HEK293 (cell line): Measurements from ENCODE around the gene FGD3.

Experiments used
- CTCF ChIA-PET: fragments of 350-600 bp; formaldehyde crosslinking; extraction: SDS; loops from one replicate; lab custom pipeline; 2021; ENCODE audit warnings: antibody characterized with exemption; lab: Yijun Ruan, JAX
- POLR2A ChIA-PET: fragments of 300-600 bp; formaldehyde crosslinking; extraction: SDS; loops from one replicate; lab custom pipeline; 2020; ENCODE audit warnings: antibody characterized with exemption, inconsistent platforms; lab: Yijun Ruan, JAX
- H3K27ac ChIP-seq: fragments of 200-500 bp; sonication (Bioruptor generic); 2 replicates; pipeline ENCODE4 v1.5.1; 2014; ENCODE audit warnings: low read depth, low read length, control low read depth, inconsistent platforms; ENCODE audit errors: extremely low read depth
- H3K36me3 ChIP-seq, 2 experiments: fragments of 200-500 bp in 1 of 2; sonication (Bioruptor generic) in 1 of 2; 1 replicate in 1 of 2; 2 replicates in 1 of 2; pipeline ENCODE4 v1.5.1; 2014 to 2017; ENCODE audit warnings: inconsistent platforms in 2 of 2, low read length in 2 of 2; ENCODE audit not compliant: control insufficient read depth in 2 of 2, insufficient read depth in 1 of 2
- H3K4me1 ChIP-seq: fragments of 200-500 bp; sonication (Bioruptor generic); 2 replicates; pipeline ENCODE4 v1.5.1; 2014; ENCODE audit warnings: mild to moderate bottlenecking, low read length, inconsistent platforms; ENCODE audit not compliant: control insufficient read depth, insufficient read depth
- H3K4me3 ChIP-seq: 2 replicates; pipeline ENCODE4 v1.5.1; 2011; ENCODE audit warnings: low read depth, mild to moderate bottlenecking, control low read depth, low read length, moderate library complexity
- H3K9me3 ChIP-seq: fragments of 200-500 bp; sonication (Bioruptor generic); 2 replicates; pipeline ENCODE4 v1.5.1; 2014; ENCODE audit warnings: low read depth, low read length, inconsistent platforms; ENCODE audit not compliant: control insufficient read depth, insufficient read depth
- GLIS1 ChIP-seq: fragments of 450-650 bp; formaldehyde crosslinking; IDR thresholded peaks from 2 replicates; pipeline ENCODE4 v1.5.1; 2016; ENCODE audit warnings: missing biosample characterization, missing genetic modification characterization
- HOXC10 ChIP-seq: sonication (generic); formaldehyde crosslinking; IDR thresholded peaks from 2 replicates; pipeline ENCODE4 v1.8.1; 2023; ENCODE audit warnings: mild to moderate bottlenecking, missing genetic modification reagents
- KLF16 ChIP-seq: fragments of 450-650 bp; formaldehyde crosslinking; IDR thresholded peaks from 2 replicates; pipeline ENCODE4 v1.5.1; 2017; ENCODE audit warnings: missing biosample characterization, missing genetic modification characterization
- MEIS1 ChIP-seq: sonication (generic); formaldehyde crosslinking; IDR thresholded peaks from 2 replicates; pipeline ENCODE4 v1.8.1; 2022; ENCODE audit warnings: missing genetic modification reagents, mild to moderate bottlenecking, borderline replicate concordance
- MYNN ChIP-seq: fragments of 450-650 bp; formaldehyde crosslinking; IDR thresholded peaks from 2 replicates; pipeline ENCODE4 v1.5.1; 2016; ENCODE audit warnings: missing biosample characterization, missing genetic modification characterization, borderline replicate concordance
- PBX3 ChIP-seq: sonication (generic); formaldehyde crosslinking; IDR thresholded peaks from 2 replicates; pipeline ENCODE4 v1.8.1; 2022; ENCODE audit warnings: mild to moderate bottlenecking, moderate library complexity, missing genetic modification reagents
- SCRT1 ChIP-seq: fragments of 450-650 bp; formaldehyde crosslinking; IDR thresholded peaks from 2 replicates; pipeline ENCODE4 v1.5.1; 2016; ENCODE audit warnings: missing biosample characterization, missing genetic modification characterization, borderline replicate concordance
- ZBTB17 ChIP-seq: fragments of 450-650 bp; formaldehyde crosslinking; IDR thresholded peaks from 2 replicates; pipeline ENCODE4 v1.5.1; 2016; ENCODE audit warnings: missing biosample characterization, missing genetic modification characterization
- ZBTB21 ChIP-seq: fragments of 450-650 bp; formaldehyde crosslinking; IDR thresholded peaks from 2 replicates; pipeline ENCODE4 v1.5.1; 2017; ENCODE audit warnings: missing biosample characterization, missing genetic modification characterization
- ZBTB44 ChIP-seq: fragments of 450-650 bp; IDR thresholded peaks from 2 replicates; pipeline ENCODE4 v1.5.1; 2018; ENCODE audit warnings: missing biosample characterization, mild to moderate bottlenecking, missing genetic modification characterization
- ZBTB7A ChIP-seq: fragments of 450-650 bp; formaldehyde crosslinking; IDR thresholded peaks from 2 replicates; pipeline ENCODE4 v1.5.1; 2016; ENCODE audit warnings: low read depth, missing biosample characterization, missing genetic modification characterization
- ZNF140 ChIP-seq: fragments of 450-650 bp; formaldehyde crosslinking; IDR thresholded peaks from 2 replicates; pipeline ENCODE4 v1.5.1; 2016; ENCODE audit warnings: missing biosample characterization, missing genetic modification characterization
- ZNF350 ChIP-seq: fragments of 450-650 bp; formaldehyde crosslinking; IDR thresholded peaks from 2 replicates; pipeline ENCODE4 v1.5.0; 2017; ENCODE audit warnings: missing biosample characterization, mild to moderate bottlenecking, missing genetic modification characterization
- ZNF473 ChIP-seq: fragments of 450-650 bp; formaldehyde crosslinking; IDR thresholded peaks from 2 replicates; pipeline ENCODE4 v1.5.1; 2017; ENCODE audit warnings: missing biosample characterization, missing genetic modification characterization
- ZNF48 ChIP-seq: fragments of 450-650 bp; formaldehyde crosslinking; IDR thresholded peaks from 2 replicates; pipeline ENCODE4 v1.5.1; 2016; ENCODE audit warnings: missing biosample characterization, missing genetic modification characterization
- ZNF510 ChIP-seq: fragments of 450-650 bp; formaldehyde crosslinking; IDR thresholded peaks from 2 replicates; pipeline ENCODE4 v1.5.1; 2018; ENCODE audit warnings: mild to moderate bottlenecking, missing genetic modification characterization, missing biosample characterization; ENCODE audit not compliant: insufficient replicate concordance
- ZNF529 ChIP-seq: fragments of 450-650 bp; formaldehyde crosslinking; IDR thresholded peaks from 2 replicates; pipeline ENCODE4 v1.5.1; 2017; ENCODE audit warnings: missing genetic modification characterization, missing biosample characterization; ENCODE audit not compliant: insufficient replicate concordance
- ZNF548 ChIP-seq: fragments of 450-650 bp; formaldehyde crosslinking; IDR thresholded peaks from 2 replicates; pipeline ENCODE4 v1.5.1; 2016; ENCODE audit warnings: missing biosample characterization, missing genetic modification characterization
- ZNF585B ChIP-seq: fragments of 450-650 bp; formaldehyde crosslinking; IDR thresholded peaks from 2 replicates; pipeline ENCODE4 v1.5.1; 2016; ENCODE audit warnings: missing biosample characterization, missing genetic modification characterization
- ZNF610 ChIP-seq: fragments of 450-650 bp; formaldehyde crosslinking; IDR thresholded peaks from 2 replicates; pipeline ENCODE4 v1.5.1; 2016; ENCODE audit warnings: missing biosample characterization, missing genetic modification characterization, borderline replicate concordance
- ZNF623 ChIP-seq: fragments of 450-650 bp; formaldehyde crosslinking; IDR thresholded peaks from 2 replicates; pipeline ENCODE4 v1.5.1; 2016; ENCODE audit warnings: missing biosample characterization, missing genetic modification characterization
- ZNF701 ChIP-seq: fragments of 450-650 bp; formaldehyde crosslinking; IDR thresholded peaks from 2 replicates; pipeline ENCODE4 v1.5.1; 2016; ENCODE audit warnings: missing biosample characterization, missing genetic modification characterization
- ZNF707 ChIP-seq: fragments of 450-650 bp; formaldehyde crosslinking; IDR thresholded peaks from 2 replicates; pipeline ENCODE4 v1.5.1; 2016; ENCODE audit warnings: missing biosample characterization, missing genetic modification characterization
- ZNF768 ChIP-seq: fragments of 450-650 bp; formaldehyde crosslinking; IDR thresholded peaks from 2 replicates; pipeline ENCODE4 v1.5.1; 2018; ENCODE audit warnings: missing biosample characterization, mild to moderate bottlenecking, missing genetic modification characterization
- ZNF791 ChIP-seq: fragments of 450-650 bp; formaldehyde crosslinking; IDR thresholded peaks from 2 replicates; pipeline ENCODE4 v1.5.1; 2016; ENCODE audit warnings: missing biosample characterization, missing genetic modification characterization
- TF ChIP-seq, protein P1 (sequence below): fragments of 450-650 bp; formaldehyde crosslinking; IDR thresholded peaks from 2 replicates; pipeline ENCODE4 v1.5.1; 2016; ENCODE audit warnings: missing biosample characterization, missing genetic modification characterization
- TF ChIP-seq, protein P2 (sequence below): fragments of 450-650 bp; formaldehyde crosslinking; IDR thresholded peaks from 2 replicates; pipeline ENCODE4 v1.5.1; 2016; ENCODE audit warnings: missing biosample characterization, missing genetic modification characterization, low read depth

FGD3 gene

DNA sequence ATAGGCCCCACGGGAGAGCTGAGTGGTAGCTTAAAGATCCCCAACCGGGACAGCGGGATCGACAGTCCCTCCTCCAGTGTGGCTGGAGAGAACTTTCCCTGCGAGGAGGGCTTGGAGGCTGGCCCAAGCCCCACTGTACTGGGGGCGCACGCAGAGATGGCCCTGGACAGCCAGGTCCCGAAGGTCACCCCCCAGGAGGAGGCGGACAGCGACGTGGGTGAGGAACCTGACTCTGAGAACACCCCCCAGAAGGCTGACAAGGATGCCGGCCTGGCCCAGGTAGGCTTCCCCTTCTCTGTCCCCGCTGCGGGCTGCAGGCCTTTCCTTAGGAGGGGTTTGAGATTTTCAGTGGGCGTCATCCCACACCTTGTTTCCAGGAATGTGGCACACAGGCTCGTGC, 29.1 kb downstream of the FGD3 start:
- TF ChIP-seq ZNF350 (tag by site-specific recombination), result no peak
- TF ChIP-seq GLIS1 (tag by site-specific recombination), result no peak
- no peak for TF ChIP-seq SCRT1
- no peak for TF ChIP-seq ZNF48
- no peak for TF ChIP-seq HOXC10
- TF ChIP-seq ZBTB44 (tag by site-specific recombination), result no peak
- TF ChIP-seq ZBTB17 (tag by site-specific recombination), result no peak
- TF ChIP-seq ZNF707 (tag by site-specific recombination), result no peak
- no peak for TF ChIP-seq ZNF585B
- TF ChIP-seq ZNF701, result no peak
- no peak for TF ChIP-seq ZNF473 (tag by site-specific recombination)
- no peak for TF ChIP-seq KLF16
- TF ChIP-seq ZBTB21, result no peak

DNA sequence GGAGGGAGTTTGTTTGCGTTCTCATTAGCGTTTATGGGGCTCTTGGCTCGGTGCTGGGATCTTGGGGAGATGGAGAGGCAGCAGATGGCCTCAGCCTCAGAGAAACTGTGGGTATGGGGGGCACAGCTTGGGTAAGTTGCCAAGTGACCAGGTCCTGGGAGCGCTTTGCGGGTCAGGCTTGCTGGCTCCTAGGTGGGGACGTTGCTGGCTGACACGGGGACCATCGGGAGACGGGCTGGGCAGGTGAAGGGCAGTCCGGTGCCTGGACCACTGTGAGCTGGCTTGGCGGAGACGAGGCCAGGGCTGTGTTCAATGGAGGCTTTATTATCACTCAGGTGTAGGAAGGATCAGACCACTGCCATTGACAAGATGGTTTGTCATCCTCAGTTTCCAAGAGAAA, 30.0 kb downstream of the FGD3 start:
- TF ChIP-seq MYNN (tag by site-specific recombination), result no peak
- TF ChIP-seq ZNF768 (tag by site-specific recombination), result no peak
- no peak for TF ChIP-seq ZNF548 (tag by site-specific recombination)
- TF ChIP-seq PBX3 (CRISPR knock-in tag), result no peak
- no peak for TF ChIP-seq MEIS1 (CRISPR knock-in tag)
- no peak for TF ChIP-seq ZNF707 (tag by site-specific recombination)
- TF ChIP-seq ZNF510 (tag by site-specific recombination), result no peak
- TF ChIP-seq ZNF610 (tag by site-specific recombination), result no peak
- TF ChIP-seq ZBTB7A (tag by site-specific recombination), result no peak
- TF ChIP-seq ZNF623 (tag by site-specific recombination), result no peak
- no peak for TF ChIP-seq ZNF140
- H3K4me3 ChIP-seq, result no peak overlapping the region
- no peaks in the 10 kb centered on the region for H3K36me3 ChIP-seq
- POLR2A ChIA-PET, result no interaction called here
- no peak overlapping the region for H3K27ac ChIP-seq
- CTCF ChIA-PET, result no interaction called here
- no peaks in the 10 kb centered on the region for H3K9me3 ChIP-seq
- H3K4me1 ChIP-seq, result no peaks in the 10 kb centered on the region

More for the DNA sequence above, 29.1 kb downstream of the FGD3 start:
- no peak overlapping the region for H3K27ac ChIP-seq
- ChIA-PET POLR2A (interaction anchor here (0.6 kb wide), 1 partner anchor 219 kb away, joined by 6 read pairs; no protein-coding TSS in a partner anchor), CTCF (no interaction called here)
- H3K4me1 ChIP-seq, result no peaks in the 10 kb centered on the region
- no peaks in the 10 kb centered on the region for H3K36me3 ChIP-seq
- H3K4me3 ChIP-seq, result no peak overlapping the region
- no peaks in the 10 kb centered on the region for H3K9me3 ChIP-seq

GRCh38 chr9:92978345-92978875, 31.1 kb downstream of the FGD3 start:
- H3K27ac ChIP-seq, result no peak overlapping the region
- H3K4me1 ChIP-seq, result no peaks in the 10 kb centered on the region
- TF ChIP-seq ZBTB7A (tag by site-specific recombination), result no peak
- TF ChIP-seq ZNF529 (tag by site-specific recombination), result no peak
- no peak for TF ChIP-seq ZNF791 (tag by site-specific recombination)
- TF ChIP-seq, protein P1, sequence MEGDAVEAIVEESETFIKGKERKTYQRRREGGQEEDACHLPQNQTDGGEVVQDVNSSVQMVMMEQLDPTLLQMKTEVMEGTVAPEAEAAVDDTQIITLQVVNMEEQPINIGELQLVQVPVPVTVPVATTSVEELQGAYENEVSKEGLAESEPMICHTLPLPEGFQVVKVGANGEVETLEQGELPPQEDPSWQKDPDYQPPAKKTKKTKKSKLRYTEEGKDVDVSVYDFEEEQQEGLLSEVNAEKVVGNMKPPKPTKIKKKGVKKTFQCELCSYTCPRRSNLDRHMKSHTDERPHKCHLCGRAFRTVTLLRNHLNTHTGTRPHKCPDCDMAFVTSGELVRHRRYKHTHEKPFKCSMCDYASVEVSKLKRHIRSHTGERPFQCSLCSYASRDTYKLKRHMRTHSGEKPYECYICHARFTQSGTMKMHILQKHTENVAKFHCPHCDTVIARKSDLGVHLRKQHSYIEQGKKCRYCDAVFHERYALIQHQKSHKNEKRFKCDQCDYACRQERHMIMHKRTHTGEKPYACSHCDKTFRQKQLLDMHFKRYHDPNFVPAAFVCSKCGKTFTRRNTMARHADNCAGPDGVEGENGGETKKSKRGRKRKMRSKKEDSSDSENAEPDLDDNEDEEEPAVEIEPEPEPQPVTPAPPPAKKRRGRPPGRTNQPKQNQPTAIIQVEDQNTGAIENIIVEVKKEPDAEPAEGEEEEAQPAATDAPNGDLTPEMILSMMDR (tag by site-specific recombination), result no peak
- TF ChIP-seq, protein P2, sequence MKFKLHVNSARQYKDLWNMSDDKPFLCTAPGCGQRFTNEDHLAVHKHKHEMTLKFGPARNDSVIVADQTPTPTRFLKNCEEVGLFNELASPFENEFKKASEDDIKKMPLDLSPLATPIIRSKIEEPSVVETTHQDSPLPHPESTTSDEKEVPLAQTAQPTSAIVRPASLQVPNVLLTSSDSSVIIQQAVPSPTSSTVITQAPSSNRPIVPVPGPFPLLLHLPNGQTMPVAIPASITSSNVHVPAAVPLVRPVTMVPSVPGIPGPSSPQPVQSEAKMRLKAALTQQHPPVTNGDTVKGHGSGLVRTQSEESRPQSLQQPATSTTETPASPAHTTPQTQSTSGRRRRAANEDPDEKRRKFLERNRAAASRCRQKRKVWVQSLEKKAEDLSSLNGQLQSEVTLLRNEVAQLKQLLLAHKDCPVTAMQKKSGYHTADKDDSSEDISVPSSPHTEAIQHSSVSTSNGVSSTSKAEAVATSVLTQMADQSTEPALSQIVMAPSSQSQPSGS (tag by site-specific recombination), result no peak
- TF ChIP-seq, all 188 proteins: peak for 0
- no peaks in the 10 kb centered on the region for H3K36me3 ChIP-seq
- no peaks in the 10 kb centered on the region for H3K9me3 ChIP-seq
- ChIA-PET CTCF (interaction anchor here (0.8 to 1.0 kb wide), 2 partner anchors 18 to 21 kb away, joined by 4 read pairs; no protein-coding TSS in a partner anchor), POLR2A (no interaction called here)
- no peak overlapping the region for H3K4me3 ChIP-seq
